Neural crest cell (in vitro differentiated cells): ENCODE measurements around the gene CMSS1. TPM values are rescaled to one million over a fixed set of nuclear protein-coding genes. Genes with fewer than 3 reads are reported as not detected.

Experiments
- DNase-seq: peaks from one replicate; pipeline ENCODE4 v3.0.0; 2021; ENCODE audit warnings: low read depth, mixed read lengths, low spot score
- H3K27ac Mint-ChIP-seq: one replicate; pipeline ENCODE4 v1.8.0; 2021; ENCODE audit warnings: mild to moderate bottlenecking, mixed read lengths; ENCODE audit not compliant: unreplicated experiment
- H3K27me3 Mint-ChIP-seq: 2 replicates; pipeline ENCODE4 v1.8.0; 2021; ENCODE audit warnings: low read depth, mild to moderate bottlenecking, mixed read lengths
- H3K36me3 Mint-ChIP-seq: 2 replicates; pipeline ENCODE4 v1.8.0; 2021; ENCODE audit warnings: low read depth, mild to moderate bottlenecking, mixed read lengths
- H3K4me1 Mint-ChIP-seq: 2 replicates; pipeline ENCODE4 v1.8.0; 2021; ENCODE audit warnings: mixed read lengths
- H3K4me3 Mint-ChIP-seq: one replicate; pipeline ENCODE4 v1.8.0; 2021; ENCODE audit warnings: mild to moderate bottlenecking, mixed read lengths
- H3K9me3 Mint-ChIP-seq: 2 replicates; pipeline ENCODE4 v1.8.0; 2021; ENCODE audit warnings: mixed read lengths
- CTCF ChIP-seq: fragments of 200-600 bp; sonication (generic); conservative IDR thresholded peaks from 2 replicates; pipeline ENCODE4 v1.5.0; 2021; ENCODE audit warnings: antibody characterized with exemption, mild to moderate bottlenecking
- total RNA-seq: library from RNA; stranded (reverse); gene quantifications from 2 replicates; pipeline ENCODE4 v1.2.1, GENCODE V29; 2021

CMSS1 gene
- total RNA-seq, 1 donor from 2014 or later, result 60.9 TPM

GRCh38 chr3:100169201-100169920 lies 351.7 kb downstream of the CMSS1 start:
- no peak for TF ChIP-seq CTCF
- Mint-ChIP-seq H3K27ac (no peak overlapping the region), H3K9me3 (no peaks in the 10 kb centered on the region), H3K36me3 (peaks cover 9% of the 10 kb centered on the region), H3K4me1 (peaks cover 9% of the 10 kb centered on the region), H3K27me3 (no peaks in the 10 kb centered on the region), H3K4me3 (no peak overlapping the region)
- no peak for DNase-seq

GRCh38 chr3:100170486-100170885 lies 352.8 kb downstream of the CMSS1 start:
- no peaks in the 10 kb centered on the region for H3K27me3 Mint-ChIP-seq
- peaks cover 9% of the 10 kb centered on the region for H3K36me3 Mint-ChIP-seq
- no peaks in the 10 kb centered on the region for H3K9me3 Mint-ChIP-seq
- no peak overlapping the region for H3K27ac Mint-ChIP-seq
- H3K4me3 Mint-ChIP-seq, result no peak overlapping the region
- no peak for TF ChIP-seq CTCF
- peaks cover 14% of the 10 kb centered on the region for H3K4me1 Mint-ChIP-seq
- no peak for DNase-seq

- H3K27me3 Mint-ChIP-seq, result no peaks in the 10 kb centered on the region
- no peaks in the 10 kb centered on the region for H3K9me3 Mint-ChIP-seq
- no peak for TF ChIP-seq CTCF
- peaks cover 15% of the 10 kb centered on the region for H3K36me3 Mint-ChIP-seq
- H3K4me1 Mint-ChIP-seq, result peaks cover 23% of the 10 kb centered on the region
- no peak overlapping the region for H3K27ac Mint-ChIP-seq
- no peak overlapping the region for H3K4me3 Mint-ChIP-seq
- DNase-seq, result no peak
These were observed 353.7 kb downstream of the CMSS1 start for GRCh38 chr3:100171211-100171914.

- H3K36me3 Mint-ChIP-seq, result peaks cover 29% of the 10 kb centered on the region
- H3K4me1 Mint-ChIP-seq, result peaks cover 27% of the 10 kb centered on the region
- no peak for TF ChIP-seq CTCF
- no peak for DNase-seq
- H3K4me3 Mint-ChIP-seq, result no peak overlapping the region
- no peak overlapping the region for H3K27ac Mint-ChIP-seq
- no peaks in the 10 kb centered on the region for H3K27me3 Mint-ChIP-seq
- peaks cover 7% of the 10 kb centered on the region for H3K9me3 Mint-ChIP-seq
These were observed 356.3 kb downstream of the CMSS1 start for GRCh38 chr3:100173961-100174360.

GRCh38 chr3:100175637-100176280 lies 358.1 kb downstream of the CMSS1 start:
- H3K36me3 Mint-ChIP-seq, result peaks cover 42% of the 10 kb centered on the region
- peak overlapping the region; percentile 82 for H3K27ac Mint-ChIP-seq
- peaks cover 27% of the 10 kb centered on the region for H3K4me1 Mint-ChIP-seq
- DNase-seq, result no peak
- no peaks in the 10 kb centered on the region for H3K27me3 Mint-ChIP-seq
- no peak overlapping the region for H3K4me3 Mint-ChIP-seq
- TF ChIP-seq CTCF, result no peak
- peaks cover 11% of the 10 kb centered on the region for H3K9me3 Mint-ChIP-seq
